Cardiac fibroblast (primary cell): ENCODE results near the gene CRISP3.

Experiments used
- DNase-seq, 2 donors: peaks; one replicate each; pipeline versions ENCODE4 v3.0.0 to v3.0.0-alpha.2; 2010; ENCODE audit warnings: low read depth in 2 of 2
- H3K4me3 ChIP-seq, 2 donors: replicated peaks in 1 of 2; 1 replicate in 1 of 2; 2 replicates in 1 of 2; pipeline ENCODE4 v1.5.1; 2011; ENCODE audit warnings: low read depth in 2 of 2, low read length in 2 of 2, mild to moderate bottlenecking in 2 of 2, moderate library complexity in 1 of 2
- CTCF ChIP-seq: IDR thresholded peaks from one replicate; pipeline ENCODE4 v1.5.1; 2011; ENCODE audit warnings: low read depth, mild to moderate bottlenecking, low read length, inconsistent platforms

Gene CRISP3

GRCh38 chr6:49713346-49713745, 30.8 kb downstream of the CRISP3 start, which contains the start of gene CRISP2:
CRISP2 (minus strand) TSS chr6:49713543; CDS start chr6:49709196, 4,347 bp downstream.
- no peak within 1 kb of the TSS for H3K4me3 ChIP-seq
- no peak for TF ChIP-seq CTCF

GRCh38 chr6:49698478-49698877, 45.7 kb downstream of the CRISP3 start:
- no peak for TF ChIP-seq CTCF
- no peak for DNase-seq
- H3K4me3 ChIP-seq: no peak overlapping the region

More at GRCh38 chr6:49713346-49713745, 30.8 kb downstream of the CRISP3 start, which contains the start of gene CRISP2:
- no peak for DNase-seq

GRCh38 chr6:49693512-49693911, 50.7 kb downstream of the CRISP3 start:
- DNase-seq: no peak
- no peak overlapping the region for H3K4me3 ChIP-seq
- TF ChIP-seq CTCF: no peak

GRCh38 chr6:49692534-49692933, 51.7 kb downstream of the CRISP3 start:
- no peak for DNase-seq
- no peak overlapping the region for H3K4me3 ChIP-seq
- no peak for TF ChIP-seq CTCF
